NCI-H82 treated with DMSO at 0.1 percent for 48 hours (cell line): ENCODE data around the gene SPSB1.

Experiments used
- DNase-seq: peaks from one replicate; lab custom pipeline; 2025; ENCODE audit not compliant: unreplicated experiment; lab: John Stamatoyannopoulos, UW

Gene SPSB1

GRCh38 chr1:9340864-9341263, 48.2 kb downstream of the SPSB1 start:
- DNase-seq = no peak

DNA sequence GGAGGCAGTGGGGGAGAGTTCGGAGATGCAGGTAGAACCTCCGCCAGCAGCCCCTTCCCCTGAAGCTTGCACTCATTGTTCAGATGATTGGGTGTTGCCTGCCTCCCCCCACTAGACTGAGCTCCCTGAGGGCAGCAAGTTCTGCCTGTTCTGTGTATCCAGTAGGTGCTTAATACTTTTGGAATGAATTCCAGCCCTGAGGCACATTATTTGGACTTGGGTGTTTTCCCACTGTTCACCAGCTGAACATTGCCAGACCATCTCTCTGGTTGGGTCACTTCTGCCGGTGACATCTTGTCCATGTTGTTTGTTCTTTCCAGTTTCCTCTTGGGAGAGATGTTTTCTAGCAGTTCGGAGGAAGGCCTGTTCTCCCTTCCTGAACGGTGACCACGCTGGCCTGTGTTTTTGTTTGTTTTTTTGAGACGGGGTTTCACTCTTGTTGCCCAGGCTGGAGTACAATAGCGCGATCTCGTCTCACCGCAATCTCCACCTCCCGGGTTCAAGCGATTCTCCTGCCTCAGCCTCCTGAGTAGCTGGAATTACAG, 48.7 kb downstream of the SPSB1 start:
- no peak for DNase-seq

- DNase-seq = no peak
Measured at GRCh38 chr1:9343269-9343668, 50.6 kb downstream of the SPSB1 start.

DNA sequence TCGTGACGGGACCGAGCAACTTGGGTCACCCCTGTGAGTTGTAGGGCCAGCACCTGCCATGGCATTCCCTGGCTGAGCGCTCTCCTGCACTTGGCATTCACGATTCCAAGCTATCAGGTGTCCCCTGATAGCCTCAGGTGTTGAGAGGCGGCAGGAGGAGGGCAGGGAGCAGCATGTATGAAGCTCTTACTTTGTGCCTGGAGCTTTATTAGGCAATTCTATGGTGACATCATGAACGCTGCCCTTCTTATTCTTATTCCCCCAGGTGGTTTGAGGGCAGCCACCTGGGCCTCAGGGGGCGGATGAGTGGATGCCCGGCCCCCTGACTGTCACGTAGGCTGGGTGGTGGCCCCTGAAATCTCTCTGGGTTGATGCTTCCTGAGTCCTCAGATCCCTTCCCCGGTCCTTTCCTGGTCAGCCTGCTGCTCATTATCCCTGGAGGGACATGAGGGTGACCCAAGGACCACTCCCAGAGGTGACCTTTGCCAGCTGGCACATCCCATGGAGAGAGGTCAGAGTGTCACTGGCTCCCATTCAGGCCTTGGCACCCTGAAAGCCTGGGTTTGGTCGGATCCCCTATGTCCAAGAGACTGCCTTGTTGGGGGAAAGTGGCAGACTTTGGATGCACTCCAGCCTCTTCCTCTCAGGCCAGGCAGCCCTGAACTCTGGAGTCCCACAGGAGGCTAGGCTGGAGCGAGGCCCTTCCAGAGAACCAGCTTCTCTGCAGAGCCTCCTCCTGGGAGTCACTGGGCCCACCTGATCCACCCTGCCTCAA, 51.9 kb downstream of the SPSB1 start:
- no peak for DNase-seq

DNA sequence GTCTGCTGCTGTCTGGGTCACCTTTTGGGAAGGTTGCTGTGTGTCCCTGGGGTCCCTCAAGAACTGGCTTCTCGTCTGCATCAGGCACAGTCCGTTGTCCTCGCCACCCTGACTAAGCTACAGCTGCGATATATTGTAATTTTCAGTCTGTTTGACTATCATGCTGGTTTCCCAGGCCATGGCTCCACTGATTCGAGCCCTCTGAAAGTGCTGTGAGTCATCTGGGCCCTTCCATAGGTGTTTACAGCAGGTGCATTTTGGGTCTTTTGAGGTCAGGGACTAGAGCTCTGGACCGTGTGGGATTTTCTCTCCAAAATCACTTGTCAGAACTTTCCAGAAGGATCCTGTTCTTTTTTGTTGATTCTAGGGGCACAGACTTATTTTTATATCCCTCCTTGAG, 52.8 kb downstream of the SPSB1 start:
- DNase-seq = no peak

DNA sequence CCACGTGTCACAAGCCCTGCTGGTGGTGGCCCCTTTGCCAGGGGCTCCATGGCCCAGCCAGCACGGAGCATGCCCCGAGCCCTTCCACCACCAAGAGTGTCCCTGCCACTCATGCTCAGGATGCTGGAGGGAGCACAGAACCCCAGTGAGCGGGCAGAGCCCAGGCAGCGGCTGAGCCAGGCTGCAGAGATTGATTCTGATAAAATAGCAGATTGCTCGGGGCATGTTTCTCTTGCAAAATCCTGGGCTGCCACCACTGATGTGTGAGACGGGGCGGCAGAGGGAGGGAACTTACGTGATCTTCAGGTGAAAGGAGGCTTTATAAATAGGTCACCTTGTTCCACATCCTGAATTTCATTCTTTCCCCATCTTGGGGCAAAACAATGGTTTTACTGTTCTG, 53.2 kb downstream of the SPSB1 start:
- DNase-seq = no peak

GRCh38 chr1:9346566-9346965, 53.9 kb downstream of the SPSB1 start:
- no peak for DNase-seq

DNA sequence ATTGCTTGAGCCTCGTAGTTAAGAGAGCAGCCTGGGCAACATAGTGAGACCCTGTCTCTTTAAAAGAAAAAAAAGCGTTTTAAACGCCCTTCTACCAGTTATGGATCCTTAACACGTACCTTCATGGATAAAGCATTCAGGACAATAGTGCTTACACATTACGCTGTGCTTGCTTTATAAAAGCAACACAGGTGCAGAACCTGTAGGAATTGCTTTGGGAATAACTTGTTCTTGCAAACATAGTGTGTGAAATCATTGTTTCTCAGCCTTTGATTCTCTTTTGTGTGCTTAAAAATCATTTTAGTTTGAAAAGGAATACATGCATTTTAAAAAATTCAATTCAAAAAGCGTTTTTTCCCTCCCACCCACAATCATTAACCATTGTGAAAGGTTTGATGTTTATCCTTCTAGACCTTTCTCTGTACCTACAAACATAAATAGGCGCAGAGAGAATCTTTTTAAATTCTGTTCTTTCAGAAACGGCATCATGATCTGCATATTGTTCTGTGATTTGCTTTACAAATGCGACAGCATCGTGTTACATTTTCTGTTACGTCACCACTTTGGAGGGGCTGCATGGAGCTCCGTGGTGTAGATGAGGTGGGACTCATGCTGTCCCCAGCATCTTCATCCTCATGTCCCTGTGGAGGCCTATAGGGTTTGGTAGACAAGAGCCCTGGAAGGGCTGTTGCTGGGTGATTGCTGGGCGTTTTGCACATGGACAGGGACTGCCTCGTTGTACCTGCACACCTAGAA, 54.6 kb downstream of the SPSB1 start:
- no peak for DNase-seq

DNA sequence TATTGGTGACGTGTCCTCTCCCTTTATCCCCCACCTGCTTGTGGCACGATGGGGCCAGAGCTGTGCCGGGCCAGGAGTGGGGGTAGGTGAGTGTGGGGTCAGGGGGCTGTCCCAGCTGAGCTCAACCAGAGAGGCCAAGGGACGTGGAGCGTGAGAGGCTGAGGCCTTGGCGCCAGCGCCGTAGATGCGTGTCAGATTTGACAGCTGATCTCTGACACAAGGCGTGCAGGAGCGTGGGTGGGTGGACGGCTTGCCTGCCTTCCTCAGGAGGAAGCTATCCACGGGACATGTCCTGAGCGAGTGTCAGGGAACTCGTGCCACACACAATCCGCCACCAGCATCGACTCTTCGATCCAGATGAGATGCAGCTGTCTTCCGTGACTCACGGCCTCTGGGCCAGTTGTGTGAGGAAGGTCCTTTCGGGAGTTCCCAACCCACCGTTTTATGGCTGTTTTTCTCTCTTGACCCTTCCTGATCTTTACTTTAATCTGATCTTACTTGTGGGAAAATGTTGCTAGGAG, 56.7 kb downstream of the SPSB1 start:
- no peak for DNase-seq

- DNase-seq = no peak
Measured at GRCh38 chr1:9350013-9350908, 57.6 kb downstream of the SPSB1 start.

GRCh38 chr1:9350960-9351359, 58.3 kb downstream of the SPSB1 start:
- DNase-seq = no peak

GRCh38 chr1:9351654-9352271, 59.1 kb downstream of the SPSB1 start:
- DNase-seq = no peak

DNA sequence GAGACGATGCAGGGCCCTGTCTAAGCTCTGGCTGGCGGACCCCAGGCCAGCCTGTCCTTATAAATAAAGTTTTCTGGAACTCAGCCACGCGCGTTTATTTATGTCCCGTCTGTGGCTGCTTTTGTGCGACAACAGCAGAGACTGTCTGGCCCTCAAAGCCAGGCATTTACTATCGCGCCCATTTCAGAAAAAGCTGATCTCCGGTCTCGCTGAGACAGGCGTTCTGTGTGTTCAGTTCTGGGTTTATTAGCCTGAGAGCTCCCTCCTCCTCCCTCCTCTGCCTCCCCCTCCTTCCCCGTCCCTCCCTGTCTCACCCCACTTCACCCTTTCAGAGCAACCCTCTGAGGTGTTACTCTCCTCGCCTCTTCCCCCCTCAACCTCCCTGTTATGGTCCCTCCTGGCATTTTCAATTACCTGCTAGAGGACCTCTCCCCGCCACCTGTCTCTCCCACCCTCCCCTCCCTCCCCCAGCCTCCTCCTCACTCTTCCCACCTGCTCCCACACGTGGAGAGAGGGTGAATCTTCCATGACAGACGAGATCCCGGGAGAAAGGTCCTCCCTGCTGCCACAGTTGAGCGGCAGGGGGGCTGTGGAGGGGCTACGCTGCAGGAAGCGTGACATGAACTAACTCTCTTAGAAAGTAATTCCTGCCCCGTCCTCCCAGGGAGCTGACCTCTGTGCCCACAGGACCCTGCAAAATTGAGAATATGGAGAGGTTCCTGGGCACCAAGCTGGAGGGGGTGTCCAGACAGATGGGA, 59.9 kb downstream of the SPSB1 start:
- DNase-seq = no peak

DNA sequence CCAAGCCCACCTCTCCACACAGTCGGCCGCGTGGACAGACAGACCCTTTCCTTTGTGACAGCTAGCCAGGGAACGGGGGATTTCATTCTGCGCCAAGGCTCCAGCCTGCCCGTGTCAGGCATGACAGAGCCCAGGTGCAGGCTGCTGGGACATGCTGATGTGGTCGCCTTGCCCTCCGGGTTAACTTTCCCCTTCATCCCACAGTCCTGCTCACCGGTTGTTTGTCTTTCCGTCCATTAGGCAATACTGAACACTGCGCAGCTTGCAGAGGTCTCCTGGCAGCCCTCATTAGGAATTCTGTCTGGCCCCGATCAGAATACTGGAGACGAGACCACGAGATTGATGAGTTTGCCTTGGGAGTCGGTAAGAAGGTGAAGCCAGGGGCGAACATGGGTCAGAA, 62.8 kb downstream of the SPSB1 start:
- DNase-seq = no peak

- no peak for DNase-seq
Measured at GRCh38 chr1:9356021-9356420, 63.3 kb downstream of the SPSB1 start.

DNA sequence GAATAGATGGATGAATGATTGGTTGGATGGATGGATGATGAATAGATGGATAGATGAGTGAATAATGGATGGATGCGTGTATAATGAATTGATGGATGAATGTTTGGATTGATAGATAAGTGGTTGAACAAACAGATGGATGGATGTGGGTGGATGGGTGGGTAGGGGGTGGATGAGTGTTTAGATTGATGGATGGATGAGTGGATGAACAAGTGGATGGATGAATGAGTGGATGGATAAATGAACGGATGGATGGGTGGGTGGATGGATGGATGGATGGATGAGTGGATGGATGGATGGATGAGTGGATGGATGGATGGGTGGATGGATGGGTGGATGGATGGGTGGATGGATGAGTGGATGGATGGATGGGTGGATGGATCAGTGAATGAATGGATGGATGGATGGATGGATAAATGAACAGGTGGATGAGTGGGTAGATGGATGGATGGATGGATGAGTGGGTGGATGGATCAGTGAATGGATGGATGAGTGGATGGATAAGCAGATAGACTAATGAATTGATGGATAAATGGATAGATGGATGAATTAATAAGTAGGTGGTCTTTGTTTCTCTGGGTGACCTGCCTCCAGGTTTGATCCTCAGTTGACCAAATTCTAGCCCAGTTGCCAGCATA, 64.3 kb downstream of the SPSB1 start:
- no peak for DNase-seq

DNA sequence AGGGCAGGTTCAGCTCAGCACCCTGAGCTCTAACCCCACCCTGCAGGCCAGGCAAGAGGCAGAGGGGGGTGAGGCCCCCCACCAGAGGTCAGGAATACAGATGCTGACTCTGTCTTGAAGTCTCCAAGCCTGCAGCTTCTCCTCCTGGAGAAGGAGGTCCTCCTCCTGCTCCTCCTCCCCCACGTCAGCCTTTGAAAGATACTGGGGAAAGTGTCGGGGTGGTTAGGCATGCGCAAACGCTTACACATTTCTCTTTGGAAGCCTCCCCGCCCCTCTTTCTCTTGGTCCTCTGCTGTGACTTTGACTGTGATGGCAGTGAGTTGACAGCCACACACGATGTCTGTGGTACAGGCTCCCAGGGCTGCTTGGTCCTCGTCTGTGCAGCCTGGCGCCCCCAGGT, 65.3 kb downstream of the SPSB1 start:
- no peak for DNase-seq

DNA sequence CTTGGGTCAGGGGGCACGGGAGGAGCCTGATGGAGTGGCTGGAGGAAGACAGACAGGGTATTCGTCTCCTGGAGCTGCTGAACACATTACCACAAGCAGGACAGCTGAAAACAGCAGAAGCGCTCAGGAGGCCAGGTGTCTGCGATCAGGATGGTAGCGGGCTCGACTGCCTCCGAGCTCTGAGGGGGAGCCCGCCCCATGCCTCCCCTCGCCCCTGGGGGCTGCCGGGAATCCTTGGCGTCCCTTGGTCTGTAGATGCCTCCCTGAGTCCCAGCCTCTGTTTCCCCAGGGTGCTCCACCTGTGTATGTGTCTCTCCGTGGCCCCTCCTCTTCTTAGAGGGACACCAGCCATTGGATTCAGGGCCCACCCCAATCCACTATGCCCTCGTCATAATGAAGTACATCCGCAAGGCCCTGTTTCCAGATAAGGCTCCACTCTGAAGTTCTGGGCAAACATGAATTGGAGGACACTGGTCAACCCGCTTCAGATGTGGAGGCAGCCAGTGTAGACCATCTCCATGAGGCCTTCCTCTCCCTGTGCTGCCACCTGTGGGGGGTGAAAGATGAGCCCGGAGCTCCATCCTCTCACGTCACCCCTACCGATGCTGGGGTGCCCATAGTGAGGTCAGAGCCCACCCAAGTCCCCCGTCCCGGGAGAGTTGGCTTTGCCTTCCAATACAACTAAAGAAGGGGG, 67.8 kb downstream of the SPSB1 start:
- DNase-seq = no peak
